Epithelial cell of proximal tubule (primary cell): ENCODE data around the gene CDK5RAP2. TPM values are rescaled to one million over a fixed set of nuclear protein-coding genes. Genes with fewer than 3 reads are reported as not detected.

Experiments used
- DNase-seq: peaks from one replicate; pipeline ENCODE4 v3.0.0-alpha.2; 2011; ENCODE audit warnings: low read depth
- H3K4me3 ChIP-seq: 2 replicates; pipeline ENCODE4 v1.5.1; 2011; ENCODE audit warnings: low read depth, mild to moderate bottlenecking, low read length
- CTCF ChIP-seq: conservative IDR thresholded peaks from 2 replicates; pipeline ENCODE4 v1.5.1; 2012; ENCODE audit warnings: low read depth, mild to moderate bottlenecking, low read length
- total RNA-seq: library from RNA; depleted of rRNA; stranded (reverse); fragments of >200 nt; gene quantifications from 2 replicates; pipeline ENCODE4 v1.2.3, GENCODE V29; 2015

Gene CDK5RAP2
- total RNA-seq, 1 donor from 2014 or later: 38.7 TPM

GRCh38 chr9:120570296-120570695, 9.7 kb downstream of the CDK5RAP2 start:
- H3K4me3 ChIP-seq: no peak overlapping the region
- no peak for TF ChIP-seq CTCF
- DNase-seq: no peak

- no peak for DNase-seq
- TF ChIP-seq CTCF: no peak
- H3K4me3 ChIP-seq: no peak overlapping the region
These were observed 10.4 kb downstream of the CDK5RAP2 start for GRCh38 chr9:120569556-120569955.

GRCh38 chr9:120568816-120569215, 11.2 kb downstream of the CDK5RAP2 start:
- no peak overlapping the region for H3K4me3 ChIP-seq
- no peak for TF ChIP-seq CTCF
- no peak for DNase-seq

GRCh38 chr9:120567874-120568273, 12.1 kb downstream of the CDK5RAP2 start:
- no peak for DNase-seq
- TF ChIP-seq CTCF: no peak
- no peak overlapping the region for H3K4me3 ChIP-seq

- no peak overlapping the region for H3K4me3 ChIP-seq
- DNase-seq: no peak
- TF ChIP-seq CTCF: no peak
These were observed 12.9 kb downstream of the CDK5RAP2 start for GRCh38 chr9:120567081-120567480.

GRCh38 chr9:120564589-120564988, 15.4 kb downstream of the CDK5RAP2 start:
- DNase-seq: no peak
- no peak for TF ChIP-seq CTCF

GRCh38 chr9:120562861-120563443, 17.0 kb downstream of the CDK5RAP2 start:
- H3K4me3 ChIP-seq: no peak overlapping the region
- TF ChIP-seq CTCF: no peak

More at GRCh38 chr9:120564589-120564988, 15.4 kb downstream of the CDK5RAP2 start:
- H3K4me3 ChIP-seq: no peak overlapping the region

More at GRCh38 chr9:120562861-120563443, 17.0 kb downstream of the CDK5RAP2 start:
- DNase-seq: no peak
